CD4-positive, alpha-beta T cell treated with Interleukin-17A for 1 hour (primary cell): ENCODE measurements around the gene SAV1.
"Not testable (repeated sequence)": the region's sequence is repeated elsewhere in the genome, so short reads cannot be mapped to it uniquely, and the experiment has no call there.

Source experiments
- DNase-seq: peaks from one replicate; pipeline ENCODE4 v3.0.0-alpha.2; 2020

Gene SAV1

GRCh38 chr14:50664579-50664978 lies 3.5 kb downstream of the SAV1 start:
- not testable (repeated sequence) for DNase-seq

- no peak for DNase-seq
These were observed 8.7 kb downstream of the SAV1 start for GRCh38 chr14:50659327-50659974.

GRCh38 chr14:50658203-50658602 lies 9.9 kb downstream of the SAV1 start:
- no peak for DNase-seq

- DNase-seq = no peak
These were observed 10.4 kb downstream of the SAV1 start for GRCh38 chr14:50657753-50658152.

GRCh38 chr14:50656776-50657175 lies 11.3 kb downstream of the SAV1 start:
- DNase-seq = no peak

- DNase-seq = no peak
These were observed 18.4 kb downstream of the SAV1 start for GRCh38 chr14:50649691-50650090.

- no peak for DNase-seq
These were observed 20.4 kb downstream of the SAV1 start for GRCh38 chr14:50647753-50648152.

GRCh38 chr14:50647282-50647681 lies 20.8 kb downstream of the SAV1 start:
- no peak for DNase-seq

GRCh38 chr14:50635141-50635540 lies 33.0 kb downstream of the SAV1 start:
- DNase-seq = no peak

GRCh38 chr14:50633954-50634353 lies 34.2 kb downstream of the SAV1 start:
- no peak for DNase-seq

- no peak for DNase-seq
These were observed 36.7 kb downstream of the SAV1 start for GRCh38 chr14:50631408-50631821.

GRCh38 chr14:50624947-50625346 lies 43.2 kb downstream of the SAV1 start:
- DNase-seq = not testable (repeated sequence)

GRCh38 chr14:50624447-50624846 lies 43.7 kb downstream of the SAV1 start:
- no peak for DNase-seq

GRCh38 chr14:50622978-50623377 lies 45.1 kb downstream of the SAV1 start:
- DNase-seq = no peak

GRCh38 chr14:50620341-50620740 lies 47.8 kb downstream of the SAV1 start:
- DNase-seq = no peak

- peak; percentile 27 for DNase-seq
These were observed 48.5 kb downstream of the SAV1 start for GRCh38 chr14:50619569-50620141.

GRCh38 chr14:50616275-50616674 lies 51.8 kb downstream of the SAV1 start:
- no peak for DNase-seq

- no peak for DNase-seq
These were observed 52.6 kb downstream of the SAV1 start for GRCh38 chr14:50615552-50615951.

GRCh38 chr14:50615056-50615455 lies 53.0 kb downstream of the SAV1 start:
- DNase-seq = no peak

- no peak for DNase-seq
These were observed 55.3 kb downstream of the SAV1 start for GRCh38 chr14:50612806-50613205.

- no peak for DNase-seq
These were observed 57.6 kb downstream of the SAV1 start for GRCh38 chr14:50610465-50610864.

- DNase-seq = no peak
These were observed 59.7 kb downstream of the SAV1 start for GRCh38 chr14:50608302-50608851.

GRCh38 chr14:50607761-50608160 lies 60.3 kb downstream of the SAV1 start:
- no peak for DNase-seq

- DNase-seq = no peak
These were observed 60.9 kb downstream of the SAV1 start for GRCh38 chr14:50607181-50607580.

GRCh38 chr14:50606468-50606867 lies 61.6 kb downstream of the SAV1 start:
- no peak for DNase-seq
